Progenitor cell of endocrine pancreas (in vitro differentiated cells): ENCODE results near the gene HS6ST3. TPM values are rescaled to one million over a fixed set of nuclear protein-coding genes. Genes with fewer than 3 reads are reported as not detected.

Experiments used
- DNase-seq: peaks from one replicate; pipeline ENCODE4 v3.0.0; 2021; ENCODE audit warnings: low spot score; ENCODE audit not compliant: unreplicated experiment
- H3K27ac Mint-ChIP-seq: 2 replicates; pipeline ENCODE4 v1.8.0; 2021; ENCODE audit warnings: mild to moderate bottlenecking, moderate library complexity, mixed read lengths
- H3K27me3 Mint-ChIP-seq: 2 replicates; pipeline ENCODE4 v1.8.0; 2021; ENCODE audit warnings: mixed read lengths
- H3K36me3 Mint-ChIP-seq: 2 replicates; pipeline ENCODE4 v1.8.0; 2022; ENCODE audit warnings: mixed read lengths; ENCODE audit not compliant: insufficient read depth
- H3K4me1 Mint-ChIP-seq: 2 replicates; pipeline ENCODE4 v1.8.0; 2021; ENCODE audit warnings: low read depth, mixed read lengths
- H3K4me3 Mint-ChIP-seq: 2 replicates; pipeline ENCODE4 v1.8.0; 2021; ENCODE audit warnings: low read depth, mild to moderate bottlenecking, moderate library complexity, mixed read lengths
- H3K9me3 Mint-ChIP-seq: 2 replicates; pipeline ENCODE4 v1.8.0; 2021; ENCODE audit warnings: low read depth, mixed read lengths
- CTCF ChIP-seq: fragments of 200-600 bp; sonication (generic); IDR thresholded peaks from one replicate; pipeline ENCODE4 v1.5.0; 2021; ENCODE audit warnings: antibody characterized with exemption, mild to moderate bottlenecking; ENCODE audit not compliant: unreplicated experiment
- total RNA-seq: library from RNA; stranded (reverse); gene quantifications from 2 replicates; pipeline ENCODE4 v1.2.1, GENCODE V29; 2021

Gene HS6ST3
- total RNA-seq, 1 donor from 2014 or later = 0.84 TPM

- Mint-ChIP-seq H3K27ac (no peak overlapping the region), H3K36me3 (no peaks in the 10 kb centered on the region), H3K27me3 (no peaks in the 10 kb centered on the region), H3K9me3 (peaks cover 3% of the 10 kb centered on the region), H3K4me3 (no peak overlapping the region), H3K4me1 (no peaks in the 10 kb centered on the region)
- no peak for DNase-seq
- no peak for TF ChIP-seq CTCF
Measured at GRCh38 chr13:96199315-96199714, 109.4 kb downstream of the HS6ST3 start.

DNA sequence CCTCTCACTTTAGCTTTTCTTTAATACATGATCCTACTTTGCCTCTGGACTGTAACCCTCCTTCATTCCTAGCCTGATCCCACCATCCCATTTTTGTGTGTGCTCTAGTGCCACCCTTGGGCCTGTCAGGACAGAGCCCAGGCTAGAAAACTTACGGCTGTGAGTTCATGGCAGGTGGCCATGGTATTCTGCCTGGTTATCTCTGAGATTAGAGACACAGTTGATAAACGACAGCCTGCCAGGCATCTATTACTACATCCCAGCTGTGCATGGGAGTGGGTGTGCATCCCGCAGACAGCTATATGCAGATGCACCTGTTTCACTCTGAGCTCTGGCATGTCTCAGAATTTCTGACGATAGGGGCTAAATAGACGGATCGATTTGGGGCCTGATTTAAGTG, 110.9 kb downstream of the HS6ST3 start:
- no peak overlapping the region for H3K4me3 Mint-ChIP-seq
- DNase-seq = no peak

GRCh38 chr13:96202315-96202714, 112.4 kb downstream of the HS6ST3 start:
- H3K9me3 Mint-ChIP-seq = peaks cover 6% of the 10 kb centered on the region
- no peak overlapping the region for H3K27ac Mint-ChIP-seq
- H3K36me3 Mint-ChIP-seq = no peaks in the 10 kb centered on the region
- H3K27me3 Mint-ChIP-seq = no peaks in the 10 kb centered on the region
- H3K4me1 Mint-ChIP-seq = no peaks in the 10 kb centered on the region
- H3K4me3 Mint-ChIP-seq = no peak overlapping the region
- no peak for DNase-seq
- no peak for TF ChIP-seq CTCF

More for the DNA sequence above, 110.9 kb downstream of the HS6ST3 start:
- Mint-ChIP-seq H3K27me3 (no peaks in the 10 kb centered on the region), H3K4me1 (no peaks in the 10 kb centered on the region), H3K36me3 (no peaks in the 10 kb centered on the region), H3K27ac (no peak overlapping the region), H3K9me3 (peaks cover 3% of the 10 kb centered on the region)
- TF ChIP-seq CTCF = no peak

- H3K9me3 Mint-ChIP-seq = peaks cover 6% of the 10 kb centered on the region
- DNase-seq = no peak
- H3K27ac Mint-ChIP-seq = no peak overlapping the region
- no peak overlapping the region for H3K4me3 Mint-ChIP-seq
- TF ChIP-seq CTCF = no peak
- no peaks in the 10 kb centered on the region for H3K27me3 Mint-ChIP-seq
- no peaks in the 10 kb centered on the region for H3K4me1 Mint-ChIP-seq
- no peaks in the 10 kb centered on the region for H3K36me3 Mint-ChIP-seq
Measured at GRCh38 chr13:96203471-96203870, 113.6 kb downstream of the HS6ST3 start.

- H3K4me1 Mint-ChIP-seq = peaks cover 2% of the 10 kb centered on the region
- no peaks in the 10 kb centered on the region for H3K9me3 Mint-ChIP-seq
- no peak overlapping the region for H3K4me3 Mint-ChIP-seq
- no peak for TF ChIP-seq CTCF
- no peak for DNase-seq
- no peaks in the 10 kb centered on the region for H3K36me3 Mint-ChIP-seq
- H3K27ac Mint-ChIP-seq = peak overlapping the region; percentile 41
- no peaks in the 10 kb centered on the region for H3K27me3 Mint-ChIP-seq
Measured at GRCh38 chr13:96214824-96215445, 125.0 kb downstream of the HS6ST3 start.
